ENCODE results near the gene IQCF5.

- TF ChIP-seq CTCF (IDR thresholded peaks at IDR 0.05; ENCODE audit: low read depth, low read length) = no peak
- TF ChIP-seq POLR2A (IDR thresholded peaks at IDR 0.05; ENCODE audit: extremely low read depth, insufficient read length) = no peak
- TF ChIP-seq MAX (IDR thresholded peaks at IDR 0.05; ENCODE audit: low read depth, low read length) = no peak
Measured at GRCh38 chr3:51879937-51880336, 4.5 kb upstream of the IQCF5 start.

Data from NB4 (cell line).